Measurements from ENCODE around the gene MTA2. TPM values are rescaled to one million over a fixed set of nuclear protein-coding genes. Genes with fewer than 3 reads are reported as not detected.
A peak's percentile ranks its signal among the peaks of the same experiment; 100 is the strongest.

MTA2 gene
- total and polyA plus RNA-seq, 3 donors from 2014 or later = 87.6 to 115 (median 97.2) TPM

- DNase-seq = no peak
- Histone ChIP-seq H3K4me3 (peak overlapping the region; percentile 86 to 93), H3K27me3 (no peaks in the 10 kb centered on the region), H3K9me3 (no peaks in the 10 kb centered on the region), H3K4me1 (peaks cover 58% of the 10 kb centered on the region), H3K36me3 (ENCODE audit: low read depth, missing control alignments) (no peaks in the 10 kb centered on the region), H3K27ac (peak overlapping the region; percentile 84 to 95)
- TF ChIP-seq POLR2A (IDR thresholded peaks at IDR 0.05) (no peak), CTCF (IDR thresholded peaks at IDR 0.05) (no peak)
- 7 to 29% methylated on average over 5 to 32 of the region's 32 CpGs for WGBS, 2 donors
- intact Hi-C loops (cut with DNase I; ENCODE audit: low total_unique reads) = loop anchor here (5.0 to 10.0 kb wide), 2 partner anchors 113 to 150 kb away; no protein-coding TSS in a partner anchor
Measured at GRCh38 chr11:62544581-62545436, 56.9 kb downstream of the MTA2 start.

GRCh38 chr11:62543680-62544444, 57.8 kb downstream of the MTA2 start:
- peak overlapping the region; percentile 86 to 93 for H3K4me3 ChIP-seq
- no peak for DNase-seq
- intact Hi-C loops (cut with DNase I; ENCODE audit: low total_unique reads) = loop anchor here (5.0 to 10.0 kb wide), 2 partner anchors 112 to 149 kb away; no protein-coding TSS in a partner anchor
- H3K36me3 ChIP-seq (ENCODE audit: low read depth, missing control alignments) = no peaks in the 10 kb centered on the region
- H3K27me3 ChIP-seq = no peaks in the 10 kb centered on the region
- TF ChIP-seq CTCF (IDR thresholded peaks at IDR 0.05) = no peak
- no peak for TF ChIP-seq POLR2A (IDR thresholded peaks at IDR 0.05)
- peaks cover 58% of the 10 kb centered on the region for H3K4me1 ChIP-seq
- peak overlapping the region; percentile 74 to 95 for H3K27ac ChIP-seq
- WGBS, 2 donors = 29 to 51% methylated on average over 13 to 22 of the region's 22 CpGs
- no peaks in the 10 kb centered on the region for H3K9me3 ChIP-seq

Small RNA genes lying within 50 kb of the gene (microRNA-seq; reads per million reads assigned to microRNA genes)
- 0 to 2.8 reads per million in 2 donors for gene MIR6747 (ENCODE audit: borderline number of aligned reads in 2 of 2, borderline replicate concordance in 1 of 2)

Small RNA genes lying within 50 kb of the gene (small RNA-seq; reads per million reads assigned to genes)
- gene AP001458.1 (0 reads per million in 2 donors), gene EEF1G (0 reads per million in 2 donors), gene MIR6747 (0 reads per million in 2 donors)

Other genes with a start within 250 kb of the MTA2 start
- gene SCGB1A1, start 182.8 kb downstream of the MTA2 start, total RNA-seq = not detected
- gene SCGB1A1, start 182.8 kb downstream of the MTA2 start, polyA plus RNA-seq (ENCODE audit: insufficient read depth, low read depth, low replicate concordance) = not detected
- gene AHNAK, start 55.1 kb downstream of the MTA2 start, total RNA-seq = 100 to 1,000 TPM; 137 to 148 TPM
- 95.8 TPM for gene AHNAK, start 55.1 kb downstream of the MTA2 start, polyA plus RNA-seq (ENCODE audit: insufficient read depth, low read depth, low replicate concordance)
- 100 to 1,000 TPM; 607 to 868 TPM for gene EEF1G, start 28.0 kb downstream of the MTA2 start, total RNA-seq
- gene EEF1G, start 28.0 kb downstream of the MTA2 start, polyA plus RNA-seq (ENCODE audit: insufficient read depth, low read depth, low replicate concordance) = 1,165 TPM
- 10 to 100 TPM; 24.3 to 30.0 TPM for gene TUT1, start 10.3 kb downstream of the MTA2 start, total RNA-seq
- 25.0 TPM for gene TUT1, start 10.3 kb downstream of the MTA2 start, polyA plus RNA-seq (ENCODE audit: insufficient read depth, low read depth, low replicate concordance)
- gene EML3, start 10.9 kb upstream of the MTA2 start, total RNA-seq = 10 to 100 TPM; 39.3 to 57.8 TPM
- gene EML3, start 10.9 kb upstream of the MTA2 start, polyA plus RNA-seq (ENCODE audit: insufficient read depth, low read depth, low replicate concordance) = 29.3 TPM
- 1 to 10 TPM; 6.1 to 9.7 TPM for gene ROM1, start 11.4 kb upstream of the MTA2 start, total RNA-seq
- 9.0 TPM for gene ROM1, start 11.4 kb upstream of the MTA2 start, polyA plus RNA-seq (ENCODE audit: insufficient read depth, low read depth, low replicate concordance)
- gene B3GAT3, start 20.1 kb upstream of the MTA2 start, total RNA-seq = 10 to 100 TPM; 66.4 to 69.2 TPM
- 36.6 TPM for gene B3GAT3, start 20.1 kb upstream of the MTA2 start, polyA plus RNA-seq (ENCODE audit: insufficient read depth, low read depth, low replicate concordance)
- 100 to 1,000 TPM; 152 to 219 TPM for gene GANAB, start 44.7 kb upstream of the MTA2 start, total RNA-seq
- 190 TPM for gene GANAB, start 44.7 kb upstream of the MTA2 start, polyA plus RNA-seq (ENCODE audit: insufficient read depth, low read depth, low replicate concordance)
- gene INTS5, start 51.4 kb upstream of the MTA2 start, total RNA-seq = 10 to 100 TPM; 20.0 to 24.7 TPM
- gene INTS5, start 51.4 kb upstream of the MTA2 start, polyA plus RNA-seq (ENCODE audit: insufficient read depth, low read depth, low replicate concordance) = 12.6 TPM
- gene C11orf98, start 63.3 kb upstream of the MTA2 start, total RNA-seq = 10 to 100 TPM; 39.3 to 62.8 TPM
- 100 TPM for gene C11orf98, start 63.3 kb upstream of the MTA2 start, polyA plus RNA-seq (ENCODE audit: insufficient read depth, low read depth, low replicate concordance)
- 1 to 10 TPM; 2.4 to 3.7 TPM for gene CSKMT, start 63.4 kb upstream of the MTA2 start, total RNA-seq
- 2.0 TPM for gene CSKMT, start 63.4 kb upstream of the MTA2 start, polyA plus RNA-seq (ENCODE audit: insufficient read depth, low read depth, low replicate concordance)
- gene UQCC3, start 69.8 kb upstream of the MTA2 start, total RNA-seq = 1 to 10 TPM; 8.0 to 8.1 TPM
- 4.2 TPM for gene UQCC3, start 69.8 kb upstream of the MTA2 start, polyA plus RNA-seq (ENCODE audit: insufficient read depth, low read depth, low replicate concordance)
- 10 to 100 TPM in 1 of 2 donors, 1 to 10 TPM in 1; 8.2 to 11.6 TPM for gene LBHD1, start 70.4 kb upstream of the MTA2 start, total RNA-seq
- gene LBHD1, start 70.4 kb upstream of the MTA2 start, polyA plus RNA-seq (ENCODE audit: insufficient read depth, low read depth, low replicate concordance) = 11.1 TPM
- gene UBXN1, start 77.2 kb upstream of the MTA2 start, total RNA-seq = 100 to 1,000 TPM; 173 to 190 TPM
- gene UBXN1, start 77.2 kb upstream of the MTA2 start, polyA plus RNA-seq (ENCODE audit: insufficient read depth, low read depth, low replicate concordance) = 196 TPM
- 1 to 10 TPM; 4.7 to 5.6 TPM for gene LRRN4CL, start 87.7 kb upstream of the MTA2 start, total RNA-seq
- gene LRRN4CL, start 87.7 kb upstream of the MTA2 start, polyA plus RNA-seq (ENCODE audit: insufficient read depth, low read depth, low replicate concordance) = 5.0 TPM
- 100 to 1,000 TPM; 292 to 525 TPM for gene BSCL2, start 105.6 kb upstream of the MTA2 start, total RNA-seq
- gene BSCL2, start 105.6 kb upstream of the MTA2 start, polyA plus RNA-seq (ENCODE audit: insufficient read depth, low read depth, low replicate concordance) = 519 TPM
- 1 to 10 TPM; 2.0 to 4.5 TPM for gene GNG3, start 105.8 kb upstream of the MTA2 start, total RNA-seq
- gene GNG3, start 105.8 kb upstream of the MTA2 start, polyA plus RNA-seq (ENCODE audit: insufficient read depth, low read depth, low replicate concordance) = 11.1 TPM
- 10 to 100 TPM; 31.8 to 42.5 TPM for gene HNRNPUL2, start 125.6 kb upstream of the MTA2 start, total RNA-seq
- 42.9 TPM for gene HNRNPUL2, start 125.6 kb upstream of the MTA2 start, polyA plus RNA-seq (ENCODE audit: insufficient read depth, low read depth, low replicate concordance)
- gene TTC9C, start 126.6 kb upstream of the MTA2 start, total RNA-seq = 10 to 100 TPM; 34.0 to 39.5 TPM
- 41.5 TPM for gene TTC9C, start 126.6 kb upstream of the MTA2 start, polyA plus RNA-seq (ENCODE audit: insufficient read depth, low read depth, low replicate concordance)
- 10 to 100 TPM; 14.0 to 17.4 TPM for gene ZBTB3, start 152.3 kb upstream of the MTA2 start, total RNA-seq
- gene ZBTB3, start 152.3 kb upstream of the MTA2 start, polyA plus RNA-seq (ENCODE audit: insufficient read depth, low read depth, low replicate concordance) = 6.7 TPM
- gene POLR2G, start 159.7 kb upstream of the MTA2 start, total RNA-seq = 10 to 100 TPM; 48.1 to 71.2 TPM
- gene POLR2G, start 159.7 kb upstream of the MTA2 start, polyA plus RNA-seq (ENCODE audit: insufficient read depth, low read depth, low replicate concordance) = 78.6 TPM
- gene TAF6L, start 169.5 kb upstream of the MTA2 start, total RNA-seq = 10 to 100 TPM; 22.4 to 32.0 TPM
- 13.6 TPM for gene TAF6L, start 169.5 kb upstream of the MTA2 start, polyA plus RNA-seq (ENCODE audit: insufficient read depth, low read depth, low replicate concordance)
- gene TMEM179B, start 185.5 kb upstream of the MTA2 start, total RNA-seq = 100 to 1,000 TPM; 119 to 124 TPM
- 87.0 TPM for gene TMEM179B, start 185.5 kb upstream of the MTA2 start, polyA plus RNA-seq (ENCODE audit: insufficient read depth, low read depth, low replicate concordance)
- gene TMEM223, start 190.1 kb upstream of the MTA2 start, total RNA-seq = 10 to 100 TPM; 24.1 to 25.5 TPM
- 11.5 TPM for gene TMEM223, start 190.1 kb upstream of the MTA2 start, polyA plus RNA-seq (ENCODE audit: insufficient read depth, low read depth, low replicate concordance)
- 10 to 100 TPM; 94.6 to 98.7 TPM for gene NXF1, start 203.6 kb upstream of the MTA2 start, total RNA-seq
- 88.3 TPM for gene NXF1, start 203.6 kb upstream of the MTA2 start, polyA plus RNA-seq (ENCODE audit: insufficient read depth, low read depth, low replicate concordance)
- 10 to 100 TPM; 42.2 to 49.1 TPM for gene STX5, start 230.2 kb upstream of the MTA2 start, total RNA-seq
- 55.0 TPM for gene STX5, start 230.2 kb upstream of the MTA2 start, polyA plus RNA-seq (ENCODE audit: insufficient read depth, low read depth, low replicate concordance)
- gene TEX54, start 231.0 kb upstream of the MTA2 start, total RNA-seq = 10 to 100 TPM; 18.4 to 38.1 TPM
- gene TEX54, start 231.0 kb upstream of the MTA2 start, polyA plus RNA-seq (ENCODE audit: insufficient read depth, low read depth, low replicate concordance) = 40.7 TPM
- 10 to 100 TPM; 33.4 to 46.7 TPM for gene WDR74, start 237.7 kb upstream of the MTA2 start, total RNA-seq
- 39.0 TPM for gene WDR74, start 237.7 kb upstream of the MTA2 start, polyA plus RNA-seq (ENCODE audit: insufficient read depth, low read depth, low replicate concordance)